GM21786 (cell line): ENCODE results near the gene STAT5A.
"Not testable (repeated sequence)": the region's sequence is repeated elsewhere in the genome, so short reads cannot be mapped to it uniquely, and the experiment has no call there.

Source experiments
- ATAC-seq: cut with Tn5 transposase; IDR thresholded peaks from one replicate; pipeline ENCODE4 v1.9.1; 2021; ENCODE audit not compliant: unreplicated experiment

The STAT5A gene

GRCh38 chr17:42283241-42284023, 4.9 kb upstream of the STAT5A start:
- no peak for ATAC-seq

DNA sequence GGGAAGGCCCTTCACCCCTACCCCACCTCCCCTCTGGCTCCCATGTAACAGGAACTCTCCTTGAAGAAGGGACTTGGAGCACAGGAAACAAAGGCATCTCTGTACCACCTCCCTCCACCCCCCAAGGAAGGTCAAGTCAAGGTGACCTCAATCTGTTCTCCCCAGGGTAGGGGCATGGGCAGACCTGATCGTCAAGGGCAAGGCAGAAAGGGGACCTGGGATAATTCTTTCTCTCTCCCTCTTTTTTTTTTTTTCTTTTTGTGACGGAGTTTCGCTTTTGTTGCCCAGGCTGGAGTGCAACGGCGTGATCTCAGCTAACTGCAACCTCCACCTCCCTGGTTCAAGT, 4.3 kb upstream of the STAT5A start:
- no peak for ATAC-seq

DNA sequence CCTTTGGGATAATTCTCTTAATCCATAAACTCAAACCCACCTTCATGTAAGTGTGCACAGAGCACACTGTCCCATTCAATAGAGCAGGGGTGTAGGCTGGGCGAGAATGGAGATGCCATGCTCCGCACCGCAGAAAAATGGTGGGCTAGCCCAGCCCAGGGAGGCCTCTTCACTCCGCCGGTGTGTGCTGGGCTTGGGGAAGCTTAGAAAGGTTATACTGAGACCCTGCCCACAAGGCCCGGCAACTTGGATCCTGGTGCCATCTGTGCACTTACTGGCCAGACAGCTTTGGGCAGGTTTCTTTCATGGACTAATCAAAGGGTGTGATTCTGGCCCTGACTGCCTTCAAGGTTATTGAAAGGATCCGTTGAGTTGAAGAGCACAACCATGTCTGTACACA, 3.7 kb upstream of the STAT5A start:
- ATAC-seq, result no peak

DNA sequence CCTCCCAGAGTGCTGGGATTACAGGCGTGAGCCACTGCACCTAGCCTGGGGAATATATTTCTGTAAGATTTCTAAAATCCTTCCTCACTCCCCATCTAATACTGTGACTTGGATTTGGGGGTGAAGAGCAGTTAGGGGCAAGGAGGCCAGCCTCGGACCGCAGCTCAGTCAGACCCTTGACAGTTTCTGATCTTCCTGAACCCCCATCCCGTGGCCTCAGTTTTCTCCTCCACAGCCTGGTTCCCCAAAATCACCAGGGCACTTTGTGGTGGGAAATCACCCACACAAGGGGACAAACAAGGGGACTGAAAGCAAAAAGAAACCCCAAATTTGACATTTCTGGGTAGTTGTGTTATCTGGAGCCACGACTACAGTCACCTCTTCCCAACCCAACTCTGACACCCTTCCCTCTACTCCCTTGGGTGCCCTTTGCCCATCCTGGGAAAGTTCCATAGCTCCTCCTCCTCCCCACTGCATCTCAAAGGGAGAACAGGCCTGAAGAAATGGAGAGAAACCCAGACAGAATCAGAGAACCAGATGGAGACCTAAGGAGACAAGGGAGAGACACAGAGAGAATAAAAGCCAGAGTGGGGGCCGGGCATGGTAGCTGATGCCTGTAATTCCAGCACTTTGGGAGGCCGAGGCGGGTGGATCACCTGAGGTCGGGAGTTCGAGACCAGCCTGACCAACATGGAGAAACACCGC, 2.8 kb upstream of the STAT5A start:
- ATAC-seq, result no peak

GRCh38 chr17:42286411-42287221, 1.7 kb upstream of the STAT5A start:
- ATAC-seq, result no peak

GRCh38 chr17:42287305-42287976, 857 bp upstream of the STAT5A start:
- no peak for ATAC-seq

DNA sequence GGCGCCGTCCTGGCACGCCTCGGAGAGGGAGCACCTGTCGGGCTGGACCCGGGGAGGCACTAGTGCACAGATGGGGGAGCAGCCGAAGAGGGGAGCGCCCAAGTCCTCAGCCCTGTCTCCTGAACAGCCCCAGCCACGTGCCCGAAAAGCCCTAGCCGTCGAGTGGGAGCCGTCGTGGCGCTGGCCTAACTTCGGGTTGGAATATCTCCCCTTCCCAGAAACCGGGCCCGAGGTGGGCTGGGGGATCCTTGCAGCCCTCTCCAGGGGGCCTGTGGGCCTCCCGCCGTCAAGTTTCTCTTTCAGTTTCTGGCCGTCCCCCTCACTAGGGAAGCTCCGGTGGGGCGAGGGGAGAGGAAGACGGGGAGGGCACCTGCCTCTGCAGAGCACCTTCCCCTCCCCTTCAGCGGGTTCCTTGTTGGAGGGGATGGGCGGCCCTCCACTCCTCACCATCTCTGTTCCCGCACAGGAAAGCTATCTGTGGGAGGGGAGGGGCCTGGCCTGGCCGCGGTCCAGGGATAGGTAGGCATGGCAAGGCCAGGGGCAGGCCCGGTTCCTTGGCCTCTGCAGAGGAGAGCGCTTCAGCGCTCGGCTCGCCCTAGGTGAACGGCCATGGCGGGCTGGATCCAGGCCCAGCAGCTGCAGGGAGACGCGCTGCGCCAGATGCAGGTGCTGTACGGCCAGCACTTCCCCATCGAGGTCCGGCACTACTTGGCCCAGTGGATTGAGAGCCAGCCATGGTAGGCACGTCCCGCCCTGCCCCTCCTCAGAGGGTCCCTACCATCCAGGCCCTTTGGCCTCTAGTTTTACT, 709 bp downstream of the STAT5A start:
- no peak for ATAC-seq

- no peak for ATAC-seq
Measured at GRCh38 chr17:42289611-42290181, 1.4 kb downstream of the STAT5A start.

- no peak for ATAC-seq
Measured at GRCh38 chr17:42290577-42290976, 2.3 kb downstream of the STAT5A start.

DNA sequence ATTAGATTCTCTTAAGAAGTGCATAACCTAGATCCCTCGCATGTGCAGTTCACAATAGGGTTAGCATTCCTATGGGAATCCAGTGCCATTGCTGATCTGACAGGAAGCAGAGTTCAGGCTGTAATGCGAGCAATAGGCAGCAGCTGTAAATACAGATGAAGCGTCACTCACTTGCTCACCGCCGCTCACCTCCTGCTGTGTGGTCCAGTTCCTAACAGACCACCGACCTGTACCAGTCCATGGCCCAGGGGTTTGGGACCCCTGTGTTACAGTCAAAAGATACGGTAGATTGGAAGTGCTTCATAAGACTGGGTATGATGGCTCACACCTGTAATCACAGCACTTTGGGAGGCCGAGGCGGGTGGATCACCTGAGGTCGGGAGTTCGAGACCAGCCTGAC, 2.8 kb downstream of the STAT5A start:
- ATAC-seq, result no peak

- no peak for ATAC-seq
Measured at GRCh38 chr17:42294469-42295398, 6.4 kb downstream of the STAT5A start.

- no peak for ATAC-seq
Measured at GRCh38 chr17:42296012-42296411, 7.7 kb downstream of the STAT5A start.

GRCh38 chr17:42297775-42298174, 9.5 kb downstream of the STAT5A start:
- not testable (repeated sequence) for ATAC-seq

- ATAC-seq, result not testable (repeated sequence)
Measured at GRCh38 chr17:42299361-42299760, 11.1 kb downstream of the STAT5A start.

- ATAC-seq, result not testable (repeated sequence)
Measured at GRCh38 chr17:42299913-42300312, 11.6 kb downstream of the STAT5A start.

DNA sequence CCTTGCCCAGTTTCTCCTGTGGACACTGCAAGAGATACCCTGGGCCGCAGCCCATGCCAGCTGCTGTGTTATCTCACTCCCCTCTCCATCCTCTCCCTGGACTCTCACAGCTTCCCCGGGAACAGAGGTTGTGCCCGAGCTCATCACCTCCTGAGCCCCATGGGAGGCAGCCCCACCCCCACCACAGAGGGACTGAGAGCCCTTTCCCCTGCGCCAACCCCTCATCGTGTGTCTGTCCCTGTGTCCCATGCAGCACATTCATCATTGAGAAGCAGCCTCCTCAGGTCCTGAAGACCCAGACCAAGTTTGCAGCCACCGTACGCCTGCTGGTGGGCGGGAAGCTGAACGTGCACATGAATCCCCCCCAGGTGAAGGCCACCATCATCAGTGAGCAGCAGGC, 12.7 kb downstream of the STAT5A start:
- ATAC-seq, result no peak

GRCh38 chr17:42303694-42304093, 15.4 kb downstream of the STAT5A start:
- ATAC-seq, result no peak

DNA sequence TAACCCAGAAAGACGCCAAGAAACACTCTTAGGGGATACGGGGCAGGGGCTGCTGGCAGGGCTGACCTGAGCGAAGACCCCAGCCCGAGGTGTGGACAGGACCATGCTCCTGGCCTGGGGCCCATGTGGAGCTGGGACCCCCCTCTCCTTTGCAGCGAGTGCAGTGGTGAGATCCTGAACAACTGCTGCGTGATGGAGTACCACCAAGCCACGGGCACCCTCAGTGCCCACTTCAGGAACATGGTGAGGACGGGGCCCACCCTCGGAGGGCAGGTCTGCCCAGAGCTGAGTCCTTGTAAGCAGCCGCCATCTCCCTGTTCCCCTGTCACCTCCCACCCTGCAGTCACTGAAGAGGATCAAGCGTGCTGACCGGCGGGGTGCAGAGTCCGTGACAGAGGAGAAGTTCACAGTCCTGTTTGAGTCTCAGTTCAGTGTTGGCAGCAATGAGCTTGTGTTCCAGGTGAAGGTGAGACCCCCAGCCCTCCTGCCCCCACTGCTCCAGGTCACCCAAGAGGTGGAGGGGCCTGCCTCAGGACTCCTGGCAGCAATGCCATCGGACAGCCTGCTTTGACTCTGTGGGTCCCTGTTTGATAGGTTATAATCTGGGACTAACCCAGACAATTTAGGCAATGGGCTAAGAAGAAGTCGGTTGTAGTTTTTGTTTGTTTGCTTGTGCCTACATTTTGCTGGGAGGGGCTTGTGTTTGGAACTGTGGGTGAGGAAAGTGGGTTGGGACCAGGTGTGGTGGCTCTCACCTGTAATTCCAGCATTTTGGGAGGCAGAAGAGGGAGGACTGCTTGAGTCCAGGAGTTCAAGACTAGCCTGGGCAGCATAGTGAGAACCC, 16.1 kb downstream of the STAT5A start:
- ATAC-seq, result no peak
